AG04450 (cell line): ENCODE data around the gene PLA2G4F. TPM values are rescaled to one million over a fixed set of nuclear protein-coding genes. Genes with fewer than 3 reads are reported as not detected.

ENCODE experiments used
- CTCF ChIA-PET: fragments of 300-600, 350-600 bp; formaldehyde crosslinking; extraction: SDS; loops from one replicate; lab custom pipeline; 2022; ENCODE audit warnings: antibody characterized with exemption, inconsistent platforms; lab: Charles Lee
- POLR2A ChIA-PET: fragments of 350-600 bp; formaldehyde crosslinking; extraction: SDS; loops from one replicate; lab custom pipeline; 2021; ENCODE audit warnings: antibody characterized with exemption, inconsistent platforms; lab: Yijun Ruan, JAX
- DNase-seq: peaks from one replicate; pipeline ENCODE4 v3.0.0-alpha.2; 2011; ENCODE audit warnings: low read depth, low spot score
- H3K27ac ChIP-seq: one replicate; pipeline ENCODE4 v1.5.1; 2012; ENCODE audit warnings: low read depth, low read length, control low read depth
- H3K27me3 ChIP-seq: one replicate; pipeline ENCODE4 v1.6.0; 2012; ENCODE audit warnings: low read length; ENCODE audit not compliant: control insufficient read depth, insufficient read depth
- H3K4me3 ChIP-seq: 2 replicates; pipeline ENCODE4 v1.5.1; 2011; ENCODE audit warnings: mild to moderate bottlenecking, low read depth, low read length, control low read depth
- H3K9me3 ChIP-seq: 2 replicates; pipeline ENCODE4 v1.5.1; 2012; ENCODE audit warnings: low read length; ENCODE audit not compliant: control insufficient read depth, insufficient read depth
- CTCF ChIP-seq: IDR thresholded peaks from 2 replicates; pipeline ENCODE4 v1.5.1; 2011; ENCODE audit warnings: low read depth, low read length, control low read depth, inconsistent platforms
- polyA plus RNA-seq: library from polyadenylated mRNA; depleted of rRNA; stranded (reverse); fragments of >200 nt; gene quantifications from 2 replicates; pipeline ENCODE4 v1.2.3, GENCODE V29; 2011

PLA2G4F gene
- polyA plus RNA-seq, 1 experiment: not detected

- CTCF ChIA-PET: interaction anchor here (1.3 to 2.1 kb wide), 2 partner anchors 27 to 55 kb away, joined by 3 to 8 read pairs; no protein-coding TSS in a partner anchor
- no peaks in the 10 kb centered on the region for H3K9me3 ChIP-seq
- POLR2A ChIA-PET: interaction anchor here (0.7 kb wide), 2 partner anchors 129 to 217 kb away, joined by 3 to 4 read pairs; no protein-coding TSS in a partner anchor
- DNase-seq: no peak
- H3K27ac ChIP-seq: no peak overlapping the region
- no peak overlapping the region for H3K4me3 ChIP-seq
- H3K27me3 ChIP-seq: peaks cover 34% of the 10 kb centered on the region
- TF ChIP-seq CTCF: no peak
Observed at GRCh38 chr15:42111924-42112323, 44.5 kb downstream of the PLA2G4F start.

- H3K4me3 ChIP-seq: no peak overlapping the region
- ChIA-PET POLR2A (no interaction called here), CTCF (interaction anchor here (1.3 to 2.1 kb wide), 2 partner anchors 26 to 53 kb away, joined by 3 to 8 read pairs; no protein-coding TSS in a partner anchor)
- no peak for TF ChIP-seq CTCF
- H3K9me3 ChIP-seq: no peaks in the 10 kb centered on the region
- H3K27me3 ChIP-seq: peaks cover 34% of the 10 kb centered on the region
- no peak overlapping the region for H3K27ac ChIP-seq
- DNase-seq: no peak
Observed at GRCh38 chr15:42110367-42110766, 46.1 kb downstream of the PLA2G4F start.

GRCh38 chr15:42108806-42109205 is 47.6 kb downstream of the PLA2G4F start:
- Histone ChIP-seq H3K4me3 (no peak overlapping the region), H3K9me3 (no peaks in the 10 kb centered on the region), H3K27me3 (peaks cover 29% of the 10 kb centered on the region), H3K27ac (no peak overlapping the region)
- no peak for DNase-seq
- no peak for TF ChIP-seq CTCF
- CTCF ChIA-PET: interaction anchor here (1.8 kb wide), 1 partner anchor 25 kb away, joined by 7 read pairs; no protein-coding TSS in a partner anchor
- POLR2A ChIA-PET: no interaction called here

- ChIA-PET CTCF (interaction anchor here (1.8 kb wide), 1 partner anchor 24 kb away, joined by 7 read pairs; no protein-coding TSS in a partner anchor), POLR2A (no interaction called here)
- Histone ChIP-seq H3K27me3 (peaks cover 29% of the 10 kb centered on the region), H3K9me3 (no peaks in the 10 kb centered on the region), H3K27ac (no peak overlapping the region), H3K4me3 (no peak overlapping the region)
- TF ChIP-seq CTCF: no peak
- DNase-seq: no peak
Observed at GRCh38 chr15:42108189-42108588, 48.2 kb downstream of the PLA2G4F start.

GRCh38 chr15:42107473-42107872 is 49.0 kb downstream of the PLA2G4F start:
- no peak overlapping the region for H3K4me3 ChIP-seq
- H3K27me3 ChIP-seq: peaks cover 29% of the 10 kb centered on the region
- H3K27ac ChIP-seq: no peak overlapping the region
- no peak for DNase-seq
- no peaks in the 10 kb centered on the region; the same call in 1 of the 2 replicates for H3K9me3 ChIP-seq
- CTCF ChIA-PET: interaction anchor here (1.8 kb wide), 1 partner anchor 24 kb away, joined by 7 read pairs; no protein-coding TSS in a partner anchor
- no peak for TF ChIP-seq CTCF
- POLR2A ChIA-PET: no interaction called here
